Suprapubic skin (tissue), 4 donors: ENCODE results near the gene FHL2. TPM values are rescaled to one million over a fixed set of nuclear protein-coding genes. Genes with fewer than 3 reads are reported as not detected.
A peak's percentile ranks its signal among the peaks of the same experiment; 100 is the strongest.

ENCODE experiments used
- DNase-seq, 2 donors: peaks; one replicate each; pipeline ENCODE4 v3.0.0-alpha.2; 2019; ENCODE audit warnings: low spot score in 2 of 2
- H3K27ac ChIP-seq: fragments of 200-600 bp; sonication (generic); one replicate; pipeline ENCODE4 v1.5.1; 2019
- H3K27me3 ChIP-seq: fragments of 200-600 bp; sonication (generic); one replicate; pipeline ENCODE4 v1.5.1; 2019
- H3K36me3 ChIP-seq: fragments of 200-600 bp; sonication (generic); one replicate; pipeline ENCODE4 v1.5.1; 2019
- H3K4me1 ChIP-seq: fragments of 200-600 bp; sonication (generic); one replicate; pipeline ENCODE4 v1.5.1; 2019
- H3K4me3 ChIP-seq: fragments of 200-600 bp; sonication (generic); one replicate; pipeline ENCODE4 v1.5.1; 2019; ENCODE audit warnings: mild to moderate bottlenecking
- H3K9me3 ChIP-seq: fragments of 200-600 bp; sonication (generic); one replicate; pipeline ENCODE4 v1.5.1; 2019
- CTCF ChIP-seq, 2 donors: fragments of 200-600 bp in 1 of 2; fragments of 450-650 bp in 1 of 2; sonication (generic) in 1 of 2; IDR thresholded peaks; one replicate each; pipeline ENCODE4 v1.5.1; 2016 to 2019; ENCODE audit warnings: antibody characterized with exemption in 2 of 2, mild to moderate bottlenecking in 1 of 2, moderate library complexity in 1 of 2
- EP300 ChIP-seq: sonication (generic); formaldehyde crosslinking; IDR thresholded peaks from one replicate; pipeline ENCODE4 v1.6.1; 2017; ENCODE audit warnings: antibody characterized with exemption
- POLR2A ChIP-seq, 2 donors: fragments of 450-650 bp; IDR thresholded peaks; one replicate each; pipeline ENCODE4 v1.6.1; 2017; ENCODE audit warnings: antibody characterized with exemption in 2 of 2, mild to moderate bottlenecking in 2 of 2, moderate library complexity in 2 of 2
- POLR2AphosphoS5 ChIP-seq, 3 donors: sonication (generic); formaldehyde crosslinking; IDR thresholded peaks; one replicate each; pipeline ENCODE4 v1.6.1; 2017; ENCODE audit warnings: antibody characterized with exemption in 3 of 3
- WGBS: methylation state at CpG from one replicate; pipeline ENCODE4 v1.1.5; 2018; 5-methylcytosine and 5-hydroxymethylcytosine counted together
- total RNA-seq, 4 donors: library from RNA; depleted of rRNA; stranded (reverse); fragments of >200 nt; gene quantifications; one replicate each; pipeline ENCODE4 v1.1.0, GENCODE V29; 2016

The FHL2 gene
- total RNA-seq, 4 donors from 2014 or later = 43.0 to 69.2 (median 47.9) TPM

DNA sequence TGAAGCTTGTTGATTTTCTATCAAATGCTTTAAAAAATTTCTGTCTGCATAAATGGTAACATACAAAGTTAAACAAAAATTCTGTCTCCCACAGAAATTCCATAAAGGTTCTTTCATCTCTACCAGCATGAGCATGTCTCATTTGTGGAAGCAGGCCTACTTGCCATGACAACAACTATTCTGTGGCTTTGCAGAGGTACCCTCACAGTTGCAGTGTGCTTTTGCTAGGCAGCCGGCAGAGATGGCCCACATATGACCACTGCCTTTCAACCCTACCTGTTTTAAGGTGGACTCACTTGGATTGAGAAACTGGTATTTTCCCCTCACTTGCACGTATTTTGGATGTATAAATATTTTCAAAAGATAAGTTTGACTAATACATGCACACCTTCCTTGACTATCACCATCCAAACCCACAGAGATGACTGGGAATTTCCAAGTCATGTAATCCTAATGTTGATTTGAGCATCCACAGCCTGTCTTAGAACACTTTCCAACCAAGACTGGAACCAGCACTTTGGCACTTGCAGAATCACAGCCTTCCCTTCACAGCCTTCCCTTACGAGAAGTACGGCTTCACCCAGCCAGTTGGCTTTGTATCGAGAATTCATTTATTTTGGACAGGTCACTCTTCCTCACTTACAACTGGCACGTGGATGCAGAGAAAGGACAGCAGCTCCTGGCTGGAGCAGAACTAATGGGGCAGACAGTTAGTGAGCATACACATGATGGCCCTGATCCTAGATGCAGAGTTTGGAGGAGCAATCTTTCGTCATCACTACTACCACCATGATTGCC lies 9.3 kb upstream of the FHL2 start:
- no peak overlapping the region for H3K27ac ChIP-seq
- TF ChIP-seq EP300 (no peak), POLR2AphosphoS5 (IDR thresholded peaks at IDR 0.05) (no peak)
- peaks cover 46% of the 10 kb centered on the region for H3K4me1 ChIP-seq
- H3K36me3 ChIP-seq = no peaks in the 10 kb centered on the region
- H3K4me3 ChIP-seq = no peak overlapping the region
- no peaks in the 10 kb centered on the region for H3K9me3 ChIP-seq
- no peaks in the 10 kb centered on the region for H3K27me3 ChIP-seq
- no peak for DNase-seq
- 80% methylated on average over 7 of the region's 7 CpGs for WGBS

- H3K4me1 ChIP-seq = peaks cover 46% of the 10 kb centered on the region
- no peaks in the 10 kb centered on the region for H3K36me3 ChIP-seq
- WGBS = 61% methylated on average over 5 of the region's 5 CpGs
- no peak overlapping the region for H3K27ac ChIP-seq
- TF ChIP-seq EP300 = no peak
- TF ChIP-seq POLR2AphosphoS5 (IDR thresholded peaks at IDR 0.05) = no peak
- TF ChIP-seq CTCF (IDR thresholded peaks at IDR 0.05) = no peak
- no peak for TF ChIP-seq POLR2A (IDR thresholded peaks at IDR 0.05)
- H3K4me3 ChIP-seq = no peak overlapping the region
- DNase-seq = no peak
- no peaks in the 10 kb centered on the region for H3K9me3 ChIP-seq
- no peaks in the 10 kb centered on the region for H3K27me3 ChIP-seq
These were observed 7.4 kb upstream of the FHL2 start for GRCh38 chr2:105406221-105406620.

DNA sequence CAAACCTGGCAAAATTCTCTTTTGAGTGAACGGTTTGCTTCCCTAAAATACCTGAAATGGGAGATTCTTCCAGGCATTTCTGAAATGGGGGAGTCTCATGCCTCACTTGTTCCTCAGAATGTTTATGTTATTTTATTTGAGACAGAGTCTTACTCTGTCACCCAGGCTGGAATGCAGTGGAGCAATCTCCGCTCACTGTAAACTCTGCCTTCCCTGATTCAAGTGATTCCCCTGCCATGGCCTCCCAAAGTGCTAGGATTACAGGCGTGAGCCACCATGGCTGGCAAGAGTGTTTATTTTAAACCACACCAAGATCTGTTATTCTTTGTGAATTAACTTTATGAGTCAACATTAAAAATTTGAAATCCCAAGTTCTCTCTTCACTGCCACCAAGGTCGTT lies 6.4 kb upstream of the FHL2 start:
- Histone ChIP-seq H3K4me1 (peaks cover 40% of the 10 kb centered on the region), H3K36me3 (no peaks in the 10 kb centered on the region), H3K9me3 (no peaks in the 10 kb centered on the region), H3K4me3 (no peak overlapping the region), H3K27me3 (no peaks in the 10 kb centered on the region), H3K27ac (no peak overlapping the region)
- DNase-seq = no peak
- TF ChIP-seq CTCF (IDR thresholded peaks at IDR 0.05) (no peak), EP300 (no peak)
- 67% methylated on average over 4 of the region's 4 CpGs for WGBS

DNA sequence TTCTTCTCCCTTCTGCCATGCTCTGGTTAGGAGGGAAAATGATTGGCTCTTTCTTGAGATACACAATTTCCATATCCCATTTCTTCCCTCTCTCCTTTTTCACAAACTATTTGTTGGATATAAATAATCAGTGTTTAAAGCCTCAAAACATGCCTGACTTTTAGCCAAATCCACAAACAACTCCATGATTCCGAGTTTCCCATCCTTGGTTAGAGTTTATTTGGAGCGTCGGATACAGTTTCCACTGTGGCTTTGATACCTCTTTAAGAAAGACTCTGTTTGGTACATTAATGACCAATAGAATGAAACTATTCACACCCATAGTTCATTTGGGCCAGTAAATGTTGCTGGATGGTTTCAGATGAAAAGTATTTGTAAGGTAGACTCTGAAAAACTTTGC lies 5.9 kb upstream of the FHL2 start:
- Histone ChIP-seq H3K36me3 (no peaks in the 10 kb centered on the region), H3K9me3 (no peaks in the 10 kb centered on the region), H3K27me3 (no peaks in the 10 kb centered on the region), H3K27ac (peak overlapping the region; percentile 22), H3K4me3 (no peak overlapping the region), H3K4me1 (peaks cover 37% of the 10 kb centered on the region)
- 27% methylated on average over 3 of the region's 3 CpGs for WGBS
- no peak for TF ChIP-seq POLR2AphosphoS5 (IDR thresholded peaks at IDR 0.05)
- TF ChIP-seq CTCF (IDR thresholded peaks at IDR 0.05) = no peak
- TF ChIP-seq POLR2A (IDR thresholded peaks at IDR 0.05) = no peak
- DNase-seq = no peak

- H3K4me3 ChIP-seq = no peak overlapping the region
- DNase-seq = no peak
- H3K27ac ChIP-seq = peak overlapping the region; percentile 22
- WGBS = 45% methylated on average over 14 of the region's 14 CpGs
- peaks cover 6% of the 10 kb centered on the region for H3K27me3 ChIP-seq
- H3K4me1 ChIP-seq = peaks cover 35% of the 10 kb centered on the region
- no peaks in the 10 kb centered on the region for H3K36me3 ChIP-seq
- no peaks in the 10 kb centered on the region for H3K9me3 ChIP-seq
- TF ChIP-seq CTCF (IDR thresholded peaks at IDR 0.05) (no peak), EP300 (no peak), POLR2A (IDR thresholded peaks at IDR 0.05) (no peak), POLR2AphosphoS5 (IDR thresholded peaks at IDR 0.05) (no peak)
These were observed 5.2 kb upstream of the FHL2 start for GRCh38 chr2:105403783-105404698.
